Neural progenitor cell (in vitro differentiated cells): ENCODE data around the gene TYROBP. TPM values are rescaled to one million over a fixed set of nuclear protein-coding genes. Genes with fewer than 3 reads are reported as not detected.

Experiments used
- DNase-seq: peaks from one replicate; pipeline ENCODE4 v3.0.0-alpha.2; 2016; ENCODE audit warnings: low spot score
- H2AFZ ChIP-seq: fragments of 200-600 bp; sonication (generic); replicated peaks from 2 replicates; pipeline ENCODE4 v1.6.1; 2016; ENCODE audit warnings: antibody characterized with exemption
- H3F3A ChIP-seq: fragments of 200-600 bp; sonication (generic); 2 replicates; pipeline ENCODE4 v1.6.1; 2016; ENCODE audit warnings: antibody characterized with exemption, low read depth
- H3K27ac ChIP-seq: fragments of 200-600 bp; sonication (generic); 2 replicates; pipeline ENCODE4 v1.5.1; 2016; ENCODE audit warnings: mild to moderate bottlenecking
- H3K27me3 ChIP-seq: fragments of 200-600 bp; sonication (generic); 2 replicates; pipeline ENCODE4 v1.6.1; 2016; ENCODE audit warnings: mild to moderate bottlenecking, moderate library complexity
- H3K36me3 ChIP-seq: fragments of 200-600 bp; sonication (generic); 2 replicates; pipeline ENCODE4 v1.5.1; 2016
- H3K4me1 ChIP-seq: fragments of 200-600 bp; sonication (generic); 2 replicates; pipeline ENCODE4 v1.6.1; 2016; ENCODE audit warnings: mixed run types
- H3K4me2 ChIP-seq: fragments of 200-600 bp; sonication (generic); 2 replicates; pipeline ENCODE4 v1.6.1; 2016
- H3K4me3 ChIP-seq: fragments of 200-600 bp; sonication (generic); 2 replicates; pipeline ENCODE4 v1.5.1; 2016
- H3K79me2 ChIP-seq: fragments of 200-600 bp; sonication (generic); 2 replicates; pipeline ENCODE4 v1.6.1; 2016; ENCODE audit warnings: low read depth
- H3K9ac ChIP-seq: fragments of 200-600 bp; sonication (generic); 2 replicates; pipeline ENCODE4 v1.6.1; 2016
- H3K9me3 ChIP-seq: fragments of 200-600 bp; sonication (generic); 2 replicates; pipeline ENCODE4 v1.5.1; 2016; ENCODE audit warnings: low read depth
- H4K20me1 ChIP-seq: fragments of 200-600 bp; sonication (generic); 2 replicates; pipeline ENCODE4 v1.6.1; 2016; ENCODE audit warnings: low read depth
- H3K27ac Mint-ChIP-seq: 3 replicates; pipeline ENCODE4 v1.8.0; 2021; ENCODE audit warnings: mixed read lengths
- H3K27me3 Mint-ChIP-seq: 2 replicates; pipeline ENCODE4 v1.8.0; 2022; ENCODE audit warnings: low read depth, mild to moderate bottlenecking, inconsistent platforms, moderate library complexity, mixed read lengths; ENCODE audit not compliant: insufficient read depth
- H3K36me3 Mint-ChIP-seq: 3 replicates; pipeline ENCODE4 v1.8.0; 2021; ENCODE audit warnings: mixed read lengths
- H3K4me1 Mint-ChIP-seq: 3 replicates; pipeline ENCODE4 v1.8.0; 2021; ENCODE audit warnings: mixed read lengths
- H3K4me3 Mint-ChIP-seq: 3 replicates; pipeline ENCODE4 v1.8.0; 2021; ENCODE audit warnings: mild to moderate bottlenecking, moderate library complexity, mixed read lengths
- H3K9me3 Mint-ChIP-seq: 3 replicates; pipeline ENCODE4 v1.8.0; 2020; ENCODE audit warnings: mixed read lengths
- EZH2 ChIP-seq: fragments of 200-600 bp; sonication (generic); IDR thresholded peaks from 2 replicates; pipeline ENCODE4 v1.6.1; 2017; ENCODE audit warnings: antibody characterized with exemption, mild to moderate bottlenecking, moderate library complexity
- EZH2phosphoT487 ChIP-seq: fragments of 200-600 bp; sonication (generic); IDR thresholded peaks from 2 replicates; pipeline ENCODE4 v1.6.1; 2017; ENCODE audit warnings: antibody characterized with exemption
- total RNA-seq: library from RNA; depleted of rRNA; stranded (reverse); fragments of >200 nt; gene quantifications from 2 replicates; pipeline ENCODE4 v1.2.3, GENCODE V29; 2015; ENCODE audit warnings: low replicate concordance
- TF ChIP-seq, protein P1 (sequence below): fragments of 200-600 bp; sonication (generic); IDR thresholded peaks from 2 replicates; pipeline ENCODE4 v1.5.1; 2017; ENCODE audit warnings: antibody characterized with exemption, mild to moderate bottlenecking

The TYROBP gene
- total RNA-seq, 1 donor from 2014 or later = not detected

DNA sequence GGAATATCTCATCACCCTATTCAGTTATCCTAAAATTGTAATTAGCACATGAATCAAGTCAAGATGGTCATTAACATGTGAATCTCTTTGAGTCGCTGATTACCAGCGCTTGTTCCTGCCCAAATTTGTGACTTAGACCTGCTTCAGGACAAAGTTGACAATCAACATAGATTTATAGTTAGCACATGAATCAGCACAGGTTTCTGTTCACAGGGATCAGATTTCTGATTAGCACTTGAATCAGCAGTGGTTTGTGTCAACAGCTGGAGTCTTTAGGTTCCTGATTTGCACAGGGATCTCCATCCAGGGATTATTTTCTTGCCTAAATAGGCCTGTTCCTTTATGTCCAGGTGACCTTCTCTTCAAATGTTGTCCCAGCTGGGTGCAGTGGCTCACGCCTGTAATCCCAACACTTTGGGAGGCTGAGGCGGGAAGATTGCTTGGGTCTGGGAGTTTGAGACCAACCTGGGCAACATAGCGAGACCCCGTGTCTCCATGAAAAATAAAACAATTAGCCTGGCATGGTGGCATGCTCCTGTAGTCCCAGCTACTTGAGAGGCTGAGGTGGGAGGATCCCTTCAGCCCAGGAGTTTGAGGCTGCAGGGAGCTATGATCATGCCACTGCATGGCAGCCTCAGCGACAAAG is 24.3 kb upstream of the TYROBP start:
- no peaks in the 10 kb centered on the region for H3K9me3 ChIP-seq
- H3K9me3 Mint-ChIP-seq = no peaks in the 10 kb centered on the region
- H3K36me3 Mint-ChIP-seq = no peaks in the 10 kb centered on the region
- peak overlapping the region; percentile 60 for H2AFZ ChIP-seq
- peaks cover 10% of the 10 kb centered on the region for H3K79me2 ChIP-seq
- no peaks in the 10 kb centered on the region for H3K27me3 ChIP-seq
- no peak overlapping the region for H3K4me3 Mint-ChIP-seq
- H3K4me2 ChIP-seq = peak overlapping the region; percentile 58
- H3K4me1 Mint-ChIP-seq = peaks cover 23% of the 10 kb centered on the region
- H4K20me1 ChIP-seq = peaks cover 7% of the 10 kb centered on the region
- H3K27ac ChIP-seq = no peak overlapping the region
- peaks cover 12% of the 10 kb centered on the region for H3F3A ChIP-seq
- no peaks in the 10 kb centered on the region for H3K27me3 Mint-ChIP-seq
- H3K9ac ChIP-seq = no peak overlapping the region
- no peak overlapping the region for H3K27ac Mint-ChIP-seq
- no peak for DNase-seq
- H3K36me3 ChIP-seq = no peaks in the 10 kb centered on the region
- no peak overlapping the region for H3K4me3 ChIP-seq
- no peak for TF ChIP-seq EZH2
- TF ChIP-seq, protein P1, sequence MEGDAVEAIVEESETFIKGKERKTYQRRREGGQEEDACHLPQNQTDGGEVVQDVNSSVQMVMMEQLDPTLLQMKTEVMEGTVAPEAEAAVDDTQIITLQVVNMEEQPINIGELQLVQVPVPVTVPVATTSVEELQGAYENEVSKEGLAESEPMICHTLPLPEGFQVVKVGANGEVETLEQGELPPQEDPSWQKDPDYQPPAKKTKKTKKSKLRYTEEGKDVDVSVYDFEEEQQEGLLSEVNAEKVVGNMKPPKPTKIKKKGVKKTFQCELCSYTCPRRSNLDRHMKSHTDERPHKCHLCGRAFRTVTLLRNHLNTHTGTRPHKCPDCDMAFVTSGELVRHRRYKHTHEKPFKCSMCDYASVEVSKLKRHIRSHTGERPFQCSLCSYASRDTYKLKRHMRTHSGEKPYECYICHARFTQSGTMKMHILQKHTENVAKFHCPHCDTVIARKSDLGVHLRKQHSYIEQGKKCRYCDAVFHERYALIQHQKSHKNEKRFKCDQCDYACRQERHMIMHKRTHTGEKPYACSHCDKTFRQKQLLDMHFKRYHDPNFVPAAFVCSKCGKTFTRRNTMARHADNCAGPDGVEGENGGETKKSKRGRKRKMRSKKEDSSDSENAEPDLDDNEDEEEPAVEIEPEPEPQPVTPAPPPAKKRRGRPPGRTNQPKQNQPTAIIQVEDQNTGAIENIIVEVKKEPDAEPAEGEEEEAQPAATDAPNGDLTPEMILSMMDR = no peak
- no peak for TF ChIP-seq EZH2phosphoT487
- H3K4me1 ChIP-seq = peaks cover 7% of the 10 kb centered on the region

DNA sequence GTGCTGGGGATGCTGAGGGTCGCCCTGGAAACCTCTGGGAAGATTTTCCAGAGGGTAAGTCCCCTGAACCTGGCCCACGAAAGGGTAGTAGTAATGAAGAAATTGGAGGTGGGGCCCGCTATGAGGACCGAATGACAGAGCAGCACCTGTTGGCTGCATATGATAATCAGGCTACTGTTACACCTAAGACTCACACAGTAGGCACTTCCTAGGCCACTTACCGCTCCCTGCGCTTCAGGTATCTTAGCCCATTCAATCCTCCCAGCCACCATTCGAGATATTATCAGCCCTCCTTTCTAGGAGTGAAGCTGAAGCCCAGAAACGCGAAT is 23.7 kb upstream of the TYROBP start:
- Mint-ChIP-seq H3K4me3 (peak overlapping the region; percentile 64), H3K27me3 (no peaks in the 10 kb centered on the region), H3K27ac (peak overlapping the region; percentile 43), H3K9me3 (no peaks in the 10 kb centered on the region), H3K4me1 (peaks cover 20% of the 10 kb centered on the region), H3K36me3 (no peaks in the 10 kb centered on the region)
- Histone ChIP-seq H3K4me1 (peaks cover 7% of the 10 kb centered on the region), H3K9me3 (no peaks in the 10 kb centered on the region), H4K20me1 (peaks cover under 1% of the 10 kb centered on the region), H3K36me3 (no peaks in the 10 kb centered on the region), H3F3A (peaks cover 12% of the 10 kb centered on the region), H3K4me3 (peak overlapping the region; percentile 15), H3K27ac (no peak overlapping the region), H2AFZ (peak overlapping the region; percentile 60), H3K4me2 (peak overlapping the region; percentile 58), H3K9ac (no peak overlapping the region), H3K79me2 (peaks cover 4% of the 10 kb centered on the region), H3K27me3 (no peaks in the 10 kb centered on the region)
- no peak for DNase-seq
- TF ChIP-seq EZH2phosphoT487 (no peak), EZH2 (no peak)
- TF ChIP-seq, protein P1 = no peak

DNA sequence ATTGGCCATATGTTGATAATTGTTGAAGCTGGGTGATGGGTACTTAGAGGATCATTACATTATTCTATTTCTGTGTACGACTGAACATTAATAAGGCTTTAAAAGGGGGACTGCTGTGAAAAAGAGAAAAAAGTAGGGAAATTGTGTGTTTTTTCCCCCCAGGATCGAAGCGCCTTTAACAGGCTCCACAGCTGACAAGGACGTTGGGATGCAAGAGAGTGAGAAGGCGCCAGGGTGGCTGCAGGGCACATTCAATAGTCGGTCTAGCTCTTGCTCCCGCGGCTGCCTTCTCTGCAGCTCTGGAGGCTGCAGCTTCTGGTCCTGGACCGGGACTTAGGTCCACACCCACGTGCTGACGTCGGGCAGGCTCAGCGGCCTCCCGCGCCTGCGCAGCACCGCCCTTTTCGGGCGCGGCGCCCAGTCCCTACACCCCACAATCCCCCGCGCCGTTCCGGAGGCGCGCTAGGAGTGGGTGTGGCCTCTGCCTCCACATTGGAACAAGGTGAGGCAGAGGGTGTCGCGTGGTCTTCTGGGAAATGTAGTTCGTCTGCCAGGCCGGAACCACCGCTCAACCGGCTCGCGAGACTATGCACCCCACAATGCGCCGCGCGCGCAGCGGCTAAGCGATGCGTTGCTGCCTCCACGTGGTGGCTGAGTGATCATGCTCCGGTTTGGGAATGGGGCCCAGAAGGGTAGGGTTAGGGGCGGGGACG is 23.2 kb upstream of the TYROBP start:
- TF ChIP-seq EZH2phosphoT487 (no peak), EZH2 (no peak)
- TF ChIP-seq, protein P1 = peak; percentile 92
- Histone ChIP-seq H3K4me2 (peak overlapping the region; percentile 81), H3F3A (peaks cover 12% of the 10 kb centered on the region), H3K27ac (no peak overlapping the region), H3K27me3 (no peaks in the 10 kb centered on the region), H2AFZ (peak overlapping the region; percentile 38), H3K36me3 (no peaks in the 10 kb centered on the region), H3K4me3 (peak overlapping the region; percentile 41), H3K9ac (no peak overlapping the region), H3K79me2 (no peaks in the 10 kb centered on the region), H3K4me1 (peaks cover 7% of the 10 kb centered on the region), H4K20me1 (no peaks in the 10 kb centered on the region), H3K9me3 (no peaks in the 10 kb centered on the region)
- Mint-ChIP-seq H3K27ac (peak overlapping the region; percentile 13), H3K4me3 (peak overlapping the region; percentile 64), H3K36me3 (no peaks in the 10 kb centered on the region), H3K27me3 (no peaks in the 10 kb centered on the region), H3K9me3 (no peaks in the 10 kb centered on the region), H3K4me1 (peaks cover 20% of the 10 kb centered on the region)
- DNase-seq = peak; percentile 100
